ENCODE results near the gene TFCP2.

Gene TFCP2

GRCh38 chr12:51196547-51196946 is 23.6 kb upstream of the TFCP2 start:
- no peak for DNase-seq

GRCh38 chr12:51195841-51196240 is 22.9 kb upstream of the TFCP2 start:
- no peak for DNase-seq

- DNase-seq, result no peak
These were observed 19.3 kb upstream of the TFCP2 start for GRCh38 chr12:51192284-51192671.

- DNase-seq, result no peak
These were observed 18.8 kb upstream of the TFCP2 start for GRCh38 chr12:51191516-51192283.

- no peak for DNase-seq
These were observed 17.9 kb upstream of the TFCP2 start for GRCh38 chr12:51190820-51191219.

GRCh38 chr12:51189790-51190355 is 16.9 kb upstream of the TFCP2 start:
- DNase-seq, result no peak

- no peak for DNase-seq
These were observed 15.6 kb upstream of the TFCP2 start for GRCh38 chr12:51188359-51189051.

- DNase-seq, result no peak
These were observed 14.5 kb upstream of the TFCP2 start for GRCh38 chr12:51187370-51187987.

- DNase-seq, result no peak
These were observed 13.6 kb upstream of the TFCP2 start for GRCh38 chr12:51186465-51187085.

- DNase-seq, result no peak
These were observed 12.3 kb upstream of the TFCP2 start for GRCh38 chr12:51185171-51185717.

- DNase-seq, result peak; percentile 86
These were observed 10.9 kb upstream of the TFCP2 start for GRCh38 chr12:51183816-51184215.

- DNase-seq, result no peak
These were observed 10.4 kb upstream of the TFCP2 start for GRCh38 chr12:51183349-51183748.

GRCh38 chr12:51181558-51181957 is 8.6 kb upstream of the TFCP2 start:
- DNase-seq, result no peak

- no peak for DNase-seq
These were observed 5.0 kb upstream of the TFCP2 start for GRCh38 chr12:51177897-51178296.

GRCh38 chr12:51174501-51174900 is 1.6 kb upstream of the TFCP2 start:
- DNase-seq, result no peak

GRCh38 chr12:51171884-51172514 is 936 bp downstream of the TFCP2 start:
- peak; percentile 36 for DNase-seq

GRCh38 chr12:51163795-51164194 is 9.1 kb downstream of the TFCP2 start:
- no peak for DNase-seq

GRCh38 chr12:51162217-51162616 is 10.7 kb downstream of the TFCP2 start:
- DNase-seq, result no peak

- DNase-seq, result no peak
These were observed 12.0 kb downstream of the TFCP2 start for GRCh38 chr12:51160814-51161459.

- DNase-seq, result no peak
These were observed 16.6 kb downstream of the TFCP2 start for GRCh38 chr12:51156245-51156765.

GRCh38 chr12:51152953-51153352 is 20.0 kb downstream of the TFCP2 start:
- DNase-seq, result no peak

GRCh38 chr12:51150777-51151176 is 22.2 kb downstream of the TFCP2 start:
- DNase-seq, result no peak

Data from femur (tissue), 1 donor.